Measurements from ENCODE around the gene TASOR. TPM values are rescaled to one million over a fixed set of nuclear protein-coding genes. Genes with fewer than 3 reads are reported as not detected.

The TASOR gene
- total RNA-seq, 1 donor from 2014 or later: 35.0 TPM

DNA sequence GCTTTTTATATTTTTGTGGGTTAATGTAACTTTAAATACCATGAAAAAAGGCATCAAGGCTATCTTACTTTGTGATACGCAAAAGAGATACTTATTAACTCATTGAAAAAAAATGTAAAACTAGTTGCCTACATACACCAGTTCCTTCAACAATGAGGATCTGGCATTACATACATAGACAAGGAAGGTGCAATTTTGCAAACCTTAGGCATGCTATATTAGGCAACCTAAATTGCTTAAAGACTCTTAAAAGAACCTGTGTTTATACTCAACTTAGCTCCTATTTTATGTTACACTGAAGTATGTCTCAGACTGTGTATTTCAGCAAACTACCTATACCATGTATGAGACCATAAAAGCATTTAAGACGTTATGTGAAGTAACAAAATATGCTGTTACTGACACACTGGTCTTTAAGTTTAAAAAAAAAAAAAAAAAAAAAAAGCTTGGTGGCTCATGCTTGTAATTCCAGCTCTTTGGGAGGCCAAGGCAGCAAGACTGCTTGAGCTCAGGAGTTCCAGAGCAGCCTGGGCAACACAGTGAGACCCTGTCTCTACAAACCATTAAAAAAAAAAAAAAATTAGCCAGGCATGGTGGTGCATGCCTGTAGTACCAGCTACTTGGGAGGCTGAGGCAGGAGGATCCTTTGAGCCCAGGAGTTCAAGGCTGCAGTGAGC, 9.1 kb downstream of the TASOR start:
- TF ChIP-seq, protein P1, sequence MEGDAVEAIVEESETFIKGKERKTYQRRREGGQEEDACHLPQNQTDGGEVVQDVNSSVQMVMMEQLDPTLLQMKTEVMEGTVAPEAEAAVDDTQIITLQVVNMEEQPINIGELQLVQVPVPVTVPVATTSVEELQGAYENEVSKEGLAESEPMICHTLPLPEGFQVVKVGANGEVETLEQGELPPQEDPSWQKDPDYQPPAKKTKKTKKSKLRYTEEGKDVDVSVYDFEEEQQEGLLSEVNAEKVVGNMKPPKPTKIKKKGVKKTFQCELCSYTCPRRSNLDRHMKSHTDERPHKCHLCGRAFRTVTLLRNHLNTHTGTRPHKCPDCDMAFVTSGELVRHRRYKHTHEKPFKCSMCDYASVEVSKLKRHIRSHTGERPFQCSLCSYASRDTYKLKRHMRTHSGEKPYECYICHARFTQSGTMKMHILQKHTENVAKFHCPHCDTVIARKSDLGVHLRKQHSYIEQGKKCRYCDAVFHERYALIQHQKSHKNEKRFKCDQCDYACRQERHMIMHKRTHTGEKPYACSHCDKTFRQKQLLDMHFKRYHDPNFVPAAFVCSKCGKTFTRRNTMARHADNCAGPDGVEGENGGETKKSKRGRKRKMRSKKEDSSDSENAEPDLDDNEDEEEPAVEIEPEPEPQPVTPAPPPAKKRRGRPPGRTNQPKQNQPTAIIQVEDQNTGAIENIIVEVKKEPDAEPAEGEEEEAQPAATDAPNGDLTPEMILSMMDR (IDR thresholded peaks at IDR 0.05; ENCODE audit: insufficient read depth, low read length, poor library complexity, severe bottlenecking): no peak
- no peak overlapping the region for H3K4me3 ChIP-seq (ENCODE audit: low read depth, low read length)
- no peaks in the 10 kb centered on the region for H3K36me3 ChIP-seq (ENCODE audit: control insufficient read depth, insufficient read depth, low read length)

DNA sequence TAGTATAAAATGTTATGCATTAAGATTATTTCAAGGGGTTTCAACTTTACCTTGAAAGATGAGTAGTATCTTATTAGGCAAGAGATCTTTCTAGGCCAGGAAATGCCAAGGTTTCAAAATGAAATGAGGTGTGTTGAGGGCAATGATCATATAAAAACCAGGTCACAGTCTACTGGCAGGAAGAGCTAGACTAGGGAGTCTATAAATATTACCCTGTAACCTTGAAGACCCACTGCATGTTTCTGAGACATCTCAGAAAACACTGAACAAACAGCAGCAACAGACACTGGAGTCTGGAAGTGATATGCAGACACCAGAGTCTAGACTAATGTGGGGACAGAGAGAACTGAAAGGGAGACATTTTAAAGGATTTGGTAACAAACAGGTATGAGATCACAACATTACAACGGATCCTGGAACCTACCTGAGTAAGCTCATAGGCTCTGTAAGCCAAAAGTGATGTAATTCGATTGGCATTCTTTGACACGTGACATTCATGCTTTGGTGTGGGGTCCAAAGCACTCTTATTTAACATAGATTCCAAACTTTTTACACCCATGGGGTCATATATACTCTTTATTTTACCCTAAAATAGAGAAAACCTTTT, 15.0 kb downstream of the TASOR start:
- Histone ChIP-seq H3K36me3 (ENCODE audit: control insufficient read depth, insufficient read depth, low read length) (peaks cover 2% of the 10 kb centered on the region), H3K4me3 (ENCODE audit: low read depth, low read length) (no peak overlapping the region), H3K27me3 (ENCODE audit: control insufficient read depth, insufficient read depth, low read length) (no peaks in the 10 kb centered on the region)
- DNase-seq (ENCODE audit: low read depth): no peak
- TF ChIP-seq, protein P1 (IDR thresholded peaks at IDR 0.05; ENCODE audit: insufficient read depth, low read length, poor library complexity, severe bottlenecking): no peak

More for the DNA sequence above, 9.1 kb downstream of the TASOR start:
- no peak for DNase-seq (ENCODE audit: low read depth)
- H3K27me3 ChIP-seq (ENCODE audit: control insufficient read depth, insufficient read depth, low read length): no peaks in the 10 kb centered on the region

DNA sequence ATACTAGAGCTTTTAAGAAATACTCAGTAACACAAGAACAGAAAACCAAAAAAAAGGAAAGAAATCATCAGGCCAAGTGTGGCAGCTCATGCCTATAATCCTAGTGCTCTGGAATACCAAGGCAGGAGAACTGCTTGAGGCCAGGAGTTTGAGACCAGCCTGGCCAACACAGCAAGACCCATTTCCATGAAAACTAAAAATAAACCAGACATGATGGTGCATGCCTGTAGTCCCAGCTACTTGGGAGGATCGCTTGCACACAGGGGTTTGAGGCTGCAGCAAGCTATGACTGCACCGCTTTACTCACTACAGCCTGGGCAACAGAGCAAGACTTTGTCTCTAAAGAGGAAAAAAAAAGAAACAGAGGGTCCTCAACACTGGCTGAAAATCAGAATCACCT, 18.2 kb downstream of the TASOR start:
- Histone ChIP-seq H3K4me3 (ENCODE audit: low read depth, low read length) (no peak overlapping the region), H3K36me3 (ENCODE audit: control insufficient read depth, insufficient read depth, low read length) (peaks cover 2% of the 10 kb centered on the region), H3K27me3 (ENCODE audit: control insufficient read depth, insufficient read depth, low read length) (no peaks in the 10 kb centered on the region)
- DNase-seq (ENCODE audit: low read depth): no peak
- TF ChIP-seq, protein P1 (IDR thresholded peaks at IDR 0.05; ENCODE audit: insufficient read depth, low read length, poor library complexity, severe bottlenecking): no peak

DNA sequence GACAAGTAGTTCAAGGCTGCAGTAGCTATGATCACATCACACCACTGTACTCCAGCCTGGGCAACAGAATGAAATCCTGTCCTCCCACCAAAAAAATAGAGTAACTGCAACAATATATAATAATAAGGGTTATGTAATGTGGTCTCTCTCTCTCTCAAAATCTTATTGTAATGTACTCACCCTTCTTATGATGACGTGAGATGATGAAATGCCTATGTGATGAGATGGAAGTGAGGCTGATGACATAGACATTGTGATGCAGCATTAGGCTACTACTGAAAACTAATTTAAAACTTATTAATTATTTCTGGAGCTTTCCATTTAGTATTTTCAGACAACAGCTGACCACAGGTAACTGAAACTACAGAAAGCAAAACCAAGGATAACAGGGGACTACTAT, 27.4 kb downstream of the TASOR start:
- no peaks in the 10 kb centered on the region for H3K27me3 ChIP-seq (ENCODE audit: control insufficient read depth, insufficient read depth, low read length)
- H3K4me3 ChIP-seq (ENCODE audit: low read depth, low read length): no peak overlapping the region
- no peak for DNase-seq (ENCODE audit: low read depth)
- no peaks in the 10 kb centered on the region for H3K36me3 ChIP-seq (ENCODE audit: control insufficient read depth, insufficient read depth, low read length)
- TF ChIP-seq, protein P1 (IDR thresholded peaks at IDR 0.05; ENCODE audit: insufficient read depth, low read length, poor library complexity, severe bottlenecking): no peak

DNA sequence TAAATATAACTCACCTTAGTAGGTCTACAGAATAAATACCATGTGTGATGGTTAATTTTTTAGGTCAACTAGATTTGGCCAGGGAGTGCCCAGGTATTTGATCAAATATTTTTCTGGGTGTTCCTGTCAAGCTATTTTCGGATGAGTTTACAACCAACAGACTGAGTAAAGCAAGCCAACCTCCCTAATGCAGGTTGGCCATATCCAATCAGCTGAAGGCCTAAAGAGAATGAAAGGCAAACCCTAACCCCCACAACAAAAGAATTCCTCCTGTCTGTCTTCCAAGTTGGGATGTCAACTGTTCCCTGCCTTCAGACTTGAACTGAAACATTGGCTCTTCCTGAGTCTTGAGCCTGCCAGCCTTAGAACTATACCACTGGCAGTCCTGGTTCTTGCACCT, 28.6 kb downstream of the TASOR start:
- no peak for DNase-seq (ENCODE audit: low read depth)
- TF ChIP-seq, protein P1 (IDR thresholded peaks at IDR 0.05; ENCODE audit: insufficient read depth, low read length, poor library complexity, severe bottlenecking): no peak

More for the DNA sequence above, 28.6 kb downstream of the TASOR start:
- H3K36me3 ChIP-seq (ENCODE audit: control insufficient read depth, insufficient read depth, low read length): no peaks in the 10 kb centered on the region
- no peak overlapping the region for H3K4me3 ChIP-seq (ENCODE audit: low read depth, low read length)
- no peaks in the 10 kb centered on the region for H3K27me3 ChIP-seq (ENCODE audit: control insufficient read depth, insufficient read depth, low read length)
